Panc1 (cell line): ENCODE data around the gene STAM. TPM values are rescaled to one million over a fixed set of nuclear protein-coding genes. Genes with fewer than 3 reads are reported as not detected.
A peak's percentile ranks its signal among the peaks of the same experiment; 100 is the strongest.

Experiments used
- ATAC-seq: fragments of 200-7000 bp; cut with Tn5 transposase; 2 replicates; pipeline ENCODE4 v1.9.1; 2020; ENCODE audit warnings: mild to moderate bottlenecking, moderate library complexity
- BruUV-seq: library from RNA; stranded (reverse); fragments of 400-500 nt; replicated peaks from 2 replicates; lab custom pipeline; 2021; lab: Mats Ljungman, UMichigan
- CTCF ChIA-PET: fragments of 300-600 bp; sonication (Branson Sonifier 250); formaldehyde crosslinking; loops from one replicate; lab custom pipeline; 2022; ENCODE audit warnings: antibody characterized with exemption; lab: Charles Lee
- POLR2A ChIA-PET: fragments of 300-600 bp; sonication (Branson Sonifier 250); formaldehyde crosslinking; loops from one replicate; lab custom pipeline; 2022; ENCODE audit warnings: antibody characterized with exemption; lab: Charles Lee
- DNase-seq: peaks from one replicate; pipeline ENCODE4 v3.0.0-alpha.2; 2010; ENCODE audit warnings: low read depth, low spot score
- H3K27ac ChIP-seq: 2 replicates; pipeline ENCODE4 v1.5.1; 2011; ENCODE audit warnings: mild to moderate bottlenecking, low read length, inconsistent platforms
- H3K27me3 ChIP-seq: fragments of 200-500 bp; sonication (Bioruptor generic); 2 replicates; pipeline ENCODE4 v1.6.0; 2014; ENCODE audit warnings: low read length, inconsistent platforms; ENCODE audit not compliant: control insufficient read depth, insufficient read depth
- H3K36me3 ChIP-seq: fragments of 200-500 bp; sonication (Bioruptor generic); 2 replicates; pipeline ENCODE4 v1.5.1; 2014; ENCODE audit warnings: inconsistent platforms, mild to moderate bottlenecking, low read length, moderate library complexity; ENCODE audit not compliant: control insufficient read depth, insufficient read depth
- H3K4me1 ChIP-seq: 2 replicates; pipeline ENCODE4 v1.5.1; 2011; ENCODE audit warnings: inconsistent platforms, mild to moderate bottlenecking, low read length, moderate library complexity; ENCODE audit not compliant: control insufficient read depth, insufficient read depth
- H3K4me3 ChIP-seq, 2 experiments: 2 replicates each; pipeline ENCODE4 v1.5.1; 2011 to 2012; ENCODE audit warnings: low read depth in 2 of 2, low read length in 2 of 2, mild to moderate bottlenecking in 2 of 2, inconsistent platforms in 1 of 2, moderate library complexity in 1 of 2
- H3K9me3 ChIP-seq: fragments of 200-500 bp; sonication (Bioruptor generic); 2 replicates; pipeline ENCODE4 v1.5.1; 2014; ENCODE audit warnings: low read depth, mild to moderate bottlenecking, inconsistent platforms, low read length, moderate library complexity; ENCODE audit not compliant: control insufficient read depth, insufficient read depth
- CTCF ChIP-seq: fragments of 450-650 bp; IDR thresholded peaks from 2 replicates; pipeline ENCODE4 v1.5.1; 2017; ENCODE audit warnings: mild to moderate bottlenecking
- POLR2AphosphoS5 ChIP-seq: IDR thresholded peaks from 2 replicates; pipeline ENCODE4 v1.6.1; 2012; ENCODE audit warnings: mild to moderate bottlenecking, low read depth, low read length, moderate library complexity
- SIN3A ChIP-seq: IDR thresholded peaks from 2 replicates; pipeline ENCODE4 v1.6.1; 2012; ENCODE audit warnings: low read depth, mild to moderate bottlenecking, low read length, moderate library complexity, borderline replicate concordance; ENCODE audit not compliant: insufficient read depth
- TCF7L2 ChIP-seq: IDR thresholded peaks from 2 replicates; pipeline ENCODE4 v1.6.1; 2011; ENCODE audit warnings: mild to moderate bottlenecking, low read depth, low read length, inconsistent platforms
- in situ Hi-C: cut with HindIII; loops from 2 replicates; pipeline ENCODE4 v1.10.0; 2016; ENCODE audit warnings: low sequenced_read_pairs, low pct_unique_long_range_greater_than_20kb
- intact Hi-C: fragments of 100-400 bp; cut with micrococcal nuclease; formaldehyde crosslinking; loops from one replicate; pipeline ENCODE4 v1.10.0; 2022; ENCODE audit not compliant: unreplicated experiment
- total RNA-seq: library from RNA; stranded (reverse); gene quantifications from one replicate; pipeline ENCODE4 v1.2.1, GENCODE V29; 2021; ENCODE audit not compliant: unreplicated experiment
- TF ChIP-seq, protein P1 (sequence below), 2 experiments: IDR thresholded peaks; 2 replicates each; pipeline ENCODE4 v1.6.1; 2011 to 2012; ENCODE audit warnings: low read depth in 2 of 2, control low read depth in 1 of 2, low read length in 1 of 2, mild to moderate bottlenecking in 1 of 2, moderate library complexity in 1 of 2; ENCODE audit not compliant: insufficient read depth in 1 of 2

The STAM gene
- total RNA-seq, 1 experiment from 2014 or later, result 18.9 TPM

DNA sequence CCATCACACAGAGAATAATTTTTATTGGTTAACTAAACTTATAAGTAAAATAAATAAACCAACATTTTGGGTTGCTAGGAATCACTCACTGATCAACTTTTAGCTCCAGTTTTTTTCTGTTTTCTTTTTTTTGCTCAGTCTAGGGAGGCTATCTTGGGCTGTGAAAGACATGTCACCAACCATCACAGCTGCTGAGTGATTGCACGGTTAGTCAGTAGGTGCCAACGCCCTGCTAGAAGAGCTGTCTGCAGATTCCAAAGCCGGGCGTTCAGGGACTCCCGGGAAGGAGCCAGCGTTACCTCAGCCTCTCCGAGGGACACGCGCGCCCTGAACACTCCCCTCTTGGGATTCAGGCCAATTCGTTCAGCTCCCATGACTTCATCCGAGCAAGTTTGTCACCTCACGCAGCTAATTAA is 604 bp upstream of the STAM start:
- no peak for TF ChIP-seq POLR2AphosphoS5
- TF ChIP-seq CTCF, result no peak
- TF ChIP-seq, protein P1, sequence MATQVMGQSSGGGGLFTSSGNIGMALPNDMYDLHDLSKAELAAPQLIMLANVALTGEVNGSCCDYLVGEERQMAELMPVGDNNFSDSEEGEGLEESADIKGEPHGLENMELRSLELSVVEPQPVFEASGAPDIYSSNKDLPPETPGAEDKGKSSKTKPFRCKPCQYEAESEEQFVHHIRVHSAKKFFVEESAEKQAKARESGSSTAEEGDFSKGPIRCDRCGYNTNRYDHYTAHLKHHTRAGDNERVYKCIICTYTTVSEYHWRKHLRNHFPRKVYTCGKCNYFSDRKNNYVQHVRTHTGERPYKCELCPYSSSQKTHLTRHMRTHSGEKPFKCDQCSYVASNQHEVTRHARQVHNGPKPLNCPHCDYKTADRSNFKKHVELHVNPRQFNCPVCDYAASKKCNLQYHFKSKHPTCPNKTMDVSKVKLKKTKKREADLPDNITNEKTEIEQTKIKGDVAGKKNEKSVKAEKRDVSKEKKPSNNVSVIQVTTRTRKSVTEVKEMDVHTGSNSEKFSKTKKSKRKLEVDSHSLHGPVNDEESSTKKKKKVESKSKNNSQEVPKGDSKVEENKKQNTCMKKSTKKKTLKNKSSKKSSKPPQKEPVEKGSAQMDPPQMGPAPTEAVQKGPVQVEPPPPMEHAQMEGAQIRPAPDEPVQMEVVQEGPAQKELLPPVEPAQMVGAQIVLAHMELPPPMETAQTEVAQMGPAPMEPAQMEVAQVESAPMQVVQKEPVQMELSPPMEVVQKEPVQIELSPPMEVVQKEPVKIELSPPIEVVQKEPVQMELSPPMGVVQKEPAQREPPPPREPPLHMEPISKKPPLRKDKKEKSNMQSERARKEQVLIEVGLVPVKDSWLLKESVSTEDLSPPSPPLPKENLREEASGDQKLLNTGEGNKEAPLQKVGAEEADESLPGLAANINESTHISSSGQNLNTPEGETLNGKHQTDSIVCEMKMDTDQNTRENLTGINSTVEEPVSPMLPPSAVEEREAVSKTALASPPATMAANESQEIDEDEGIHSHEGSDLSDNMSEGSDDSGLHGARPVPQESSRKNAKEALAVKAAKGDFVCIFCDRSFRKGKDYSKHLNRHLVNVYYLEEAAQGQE (IDR thresholded peaks at IDR 0.05; ENCODE audit: insufficient read depth in 1 of 2, low read depth in 2 of 2, low read length in 1 of 2), result no peak
- no peak for TF ChIP-seq SIN3A
- no peak for TF ChIP-seq TCF7L2
- H3K9me3 ChIP-seq, result no peaks in the 10 kb centered on the region
- in situ Hi-C loops (no loop called here), intact Hi-C loops (no loop called here)
- peak; percentile 78 for ATAC-seq
- peaks cover 8% of the 10 kb centered on the region; the same call in 1 of the 2 replicates for H3K4me1 ChIP-seq
- H3K27ac ChIP-seq, result peak overlapping the region; percentile 98
- TSS peak; percentile 98 for BruUV-seq
- DNase-seq, result no peak
- H3K4me3 ChIP-seq, result peak overlapping the region; percentile 98 to 99
- H3K27me3 ChIP-seq, result no peaks in the 10 kb centered on the region
- peaks cover 19% of the 10 kb centered on the region; the same call in 1 of the 2 replicates for H3K36me3 ChIP-seq
- CTCF ChIA-PET, result no interaction called here
- POLR2A ChIA-PET, result no interaction called here

GRCh38 chr10:17644485-17644943 is 563 bp downstream of the STAM start:
- Histone ChIP-seq H3K9me3 (no peaks in the 10 kb centered on the region), H3K27ac (peak overlapping the region; percentile 98), H3K36me3 (peaks cover 19% of the 10 kb centered on the region; the same call in 1 of the 2 replicates), H3K4me3 (peak overlapping the region; percentile 98 to 99), H3K27me3 (no peaks in the 10 kb centered on the region), H3K4me1 (peaks cover 8% of the 10 kb centered on the region; the same call in 1 of the 2 replicates)
- DNase-seq (no peak), ATAC-seq (peak; percentile 54)
- intact Hi-C loops (no loop called here), in situ Hi-C loops (no loop called here)
- ChIA-PET POLR2A (interaction anchor here (0.7 kb wide), 1 partner anchor 29 kb away, joined by 3 read pairs; no protein-coding TSS in a partner anchor), CTCF (no interaction called here)
- no peak for TF ChIP-seq TCF7L2
- no peak for TF ChIP-seq CTCF
- TF ChIP-seq SIN3A, result no peak
- TF ChIP-seq, protein P1 (IDR thresholded peaks at IDR 0.05; ENCODE audit: insufficient read depth in 1 of 2, low read depth in 2 of 2, low read length in 1 of 2), result no peak
- TF ChIP-seq POLR2AphosphoS5, result no peak
- no TSS peak for BruUV-seq
